GM12878 (cell line): ENCODE data around the gene SRBD1. TPM values are rescaled to one million over a fixed set of nuclear protein-coding genes. Genes with fewer than 3 reads are reported as not detected.
A peak's percentile ranks its signal among the peaks of the same experiment; 100 is the strongest.

ENCODE experiments used
- ATAC-seq: fragments of 200-7000 bp; cut with Tn5 transposase; 3 replicates; pipeline ENCODE4 v1.9.1; 2020; ENCODE audit warnings: mild to moderate bottlenecking, moderate library complexity
- BruUV-seq: library from RNA; stranded (reverse); fragments of 400-500 nt; replicated peaks from 2 replicates; lab custom pipeline; 2021; lab: Mats Ljungman, UMichigan
- CTCF ChIA-PET: fragments of 300-600 bp; sonication (Branson Sonifier 250); formaldehyde crosslinking; extraction: SDS; loops from one replicate; lab custom pipeline; 2021; ENCODE audit warnings: inconsistent platforms; lab: Yijun Ruan, JAX
- POLR2A ChIA-PET: fragments of 350-600 bp; formaldehyde crosslinking; extraction: SDS; loops from one replicate; lab custom pipeline; 2021; ENCODE audit warnings: inconsistent platforms; lab: Charles Lee
- RAD21 ChIA-PET: fragments of 300-600 bp; sonication (Branson Sonifier 250); formaldehyde crosslinking; loops from one replicate; lab custom pipeline; 2023; ENCODE audit warnings: antibody characterized with exemption; ENCODE audit not compliant: unreplicated experiment; lab: Charles Lee
- SMC1A ChIA-PET: fragments of 300-600 bp; sonication (Branson Sonifier 250); formaldehyde crosslinking; loops from one replicate; lab custom pipeline; 2023; ENCODE audit not compliant: unreplicated experiment, uncharacterized antibody; lab: Charles Lee
- DNase-seq: peaks from one replicate; pipeline ENCODE4 v3.0.0-alpha.2; 2011; ENCODE audit warnings: low read depth, low spot score
- FAIRE-seq: peaks from 3 replicates; lab custom pipeline; 2011; peaks lifted over from hg19 to GRCh38; lab: Jason Lieb, UNC
- H2AFZ ChIP-seq: 2 replicates; pipeline ENCODE4 v1.6.0; 2011; ENCODE audit warnings: low read depth, low read length, control low read depth; ENCODE audit not compliant: control insufficient read depth
- H3K27ac ChIP-seq: 2 replicates; pipeline ENCODE4 v1.5.1; 2011; ENCODE audit warnings: control low read depth; ENCODE audit not compliant: control insufficient read depth, insufficient read depth
- H3K27me3 ChIP-seq, 2 experiments: replicated peaks in 1 of 2; 2 replicates each; pipeline versions ENCODE4 v1.6.0 to v1.6.1; 2011; ENCODE audit warnings: low read length in 1 of 2; ENCODE audit not compliant: control insufficient read depth in 2 of 2, insufficient read depth in 2 of 2
- H3K36me3 ChIP-seq, 2 experiments: 2 replicates each; pipeline ENCODE4 v1.5.1; 2011; ENCODE audit warnings: low read length in 1 of 2; ENCODE audit not compliant: control insufficient read depth in 2 of 2, insufficient read depth in 2 of 2
- H3K4me1 ChIP-seq: 2 replicates; pipeline ENCODE4 v1.6.1; 2011; ENCODE audit warnings: mild to moderate bottlenecking, low read length, moderate library complexity, mixed read lengths; ENCODE audit not compliant: control insufficient read depth, insufficient read depth
- H3K4me2 ChIP-seq: 2 replicates; pipeline ENCODE4 v1.6.0; 2011; ENCODE audit warnings: control low read depth; ENCODE audit not compliant: control insufficient read depth, insufficient read depth
- H3K4me3 ChIP-seq: fragments of 200-600 bp; sonication (generic); 2 replicates; pipeline ENCODE4 v1.5.1; 2016
- H3K79me2 ChIP-seq: 2 replicates; pipeline ENCODE4 v1.6.0; 2011; ENCODE audit warnings: low read length; ENCODE audit not compliant: control insufficient read depth, insufficient read depth
- H3K9ac ChIP-seq: 2 replicates; pipeline ENCODE4 v1.8.0; 2011; ENCODE audit warnings: low read length, control low read depth, mixed read lengths; ENCODE audit not compliant: control insufficient read depth, insufficient read depth
- H3K9me3 ChIP-seq: replicated peaks from 3 replicates; pipeline ENCODE4 v1.5.1; 2011; ENCODE audit warnings: mild to moderate bottlenecking, low read length; ENCODE audit not compliant: control insufficient read depth, insufficient read depth
- H4K20me1 ChIP-seq: 2 replicates; pipeline ENCODE4 v1.6.0; 2011; ENCODE audit not compliant: control insufficient read depth, insufficient read depth
- CBX3 ChIP-seq: fragments of 200-600 bp; sonication (generic); IDR thresholded peaks from 2 replicates; pipeline ENCODE4 v1.6.1; 2016; ENCODE audit warnings: low read depth, borderline replicate concordance
- EGR1 ChIP-seq, 2 experiments: IDR thresholded peaks; 1 replicate in 1 of 2; 2 replicates in 1 of 2; pipeline ENCODE4 v1.6.1; 2011 to 2012; ENCODE audit warnings: low read depth in 2 of 2, low read length in 2 of 2, borderline replicate concordance in 1 of 2, mild to moderate bottlenecking in 1 of 2, moderate library complexity in 1 of 2
- HDAC2 ChIP-seq: fragments of 200-600 bp; sonication (generic); IDR thresholded peaks from 2 replicates; pipeline ENCODE4 v1.6.1; 2017
- PKNOX1 ChIP-seq: fragments of 450-650 bp; IDR thresholded peaks from 2 replicates; pipeline ENCODE4 v1.6.1; 2016; ENCODE audit warnings: mild to moderate bottlenecking
- RFX5 ChIP-seq: IDR thresholded peaks from 2 replicates; pipeline ENCODE4 v1.6.1; 2011; ENCODE audit warnings: low read depth, low read length, improper control_type of control experiment
- SREBF2 ChIP-seq: IDR thresholded peaks from 2 replicates; pipeline ENCODE4 v1.6.1; 2012; ENCODE audit warnings: mild to moderate bottlenecking, low read length
- TARDBP ChIP-seq: IDR thresholded peaks from 2 replicates; pipeline ENCODE4 v1.6.1; 2016; ENCODE audit warnings: borderline replicate concordance
- USF1 ChIP-seq: IDR thresholded peaks from 2 replicates; pipeline ENCODE4 v1.6.1; 2011; ENCODE audit warnings: borderline replicate concordance, low read depth, mild to moderate bottlenecking, moderate library complexity, mixed read lengths, low read length; ENCODE audit not compliant: insufficient read depth; ENCODE audit errors: extremely low read length
- ZBTB4 ChIP-seq: fragments of 450-650 bp; formaldehyde crosslinking; IDR thresholded peaks from 2 replicates; pipeline ENCODE4 v1.4.0; 2022; ENCODE audit warnings: mild to moderate bottlenecking, moderate library complexity
- WGBS: methylation state at CpG from one replicate; pipeline ENCODE4 v1.1.6; 2016; ENCODE audit warnings: low lambda C conversion rate; ENCODE audit not compliant: insufficient replicate concordance, insufficient coverage; ENCODE audit errors: missing lambda C conversion rate; 5-methylcytosine and 5-hydroxymethylcytosine counted together
- in situ Hi-C: fragments of 300-500 bp; cut with MboI; formaldehyde crosslinking; loops from 9 replicates; pipeline ENCODE4 v1.14.3; 2018; ENCODE audit warnings: mixed read lengths
- intact Hi-C: fragments of 100-400 bp; cut with micrococcal nuclease; formaldehyde crosslinking; loops from one replicate; pipeline ENCODE4 v1.14.2; 2022; ENCODE audit not compliant: unreplicated experiment
- polyA plus RNA-seq, 11 experiments: library from polyadenylated mRNA; depleted of rRNA in 4 of 11; unstranded in 6 of 11; stranded (reverse) in 5 of 11; fragments of >200 nt; fragmentation: Nextera tagmentation in 4 of 11; fragmentation: Illumina TruSeq in 1 of 11; extraction: Ambion mirVana in 4 of 11; extraction: Trizol in 1 of 11; gene quantifications; 1 replicate in 1 of 11; 2 replicates in 10 of 11; pipeline versions ENCODE4 v1.2.1 to v1.2.3, GENCODE V29; 2011 to 2016; ENCODE audit warnings: inconsistent platforms in 2 of 11, missing spikeins in 2 of 11, low read depth in 1 of 11
- total RNA-seq, 4 experiments: library from RNA; depleted of rRNA in 3 of 4; stranded (reverse); fragments of >200 nt in 3 of 4; fragmentation: Illumina TruSeq in 1 of 4; extraction: Trizol in 1 of 4; gene quantifications; 2 replicates each; pipeline versions ENCODE4 v1.2.1 to v1.2.3, GENCODE V29; 2013 to 2021

The SRBD1 gene
- total and polyA plus RNA-seq, 10 of the 15 experiments (the other 5 are each of a cell fraction or from before 2014, with no cell fraction given), result 9.7 to 33.1 (median 20.1) TPM

- TSS peak; percentile 36 for BruUV-seq
- CTCF ChIA-PET, result interaction anchor here (1.2 to 3.2 kb wide), 3 partner anchors 9 to 27 kb away, joined by 3 to 25 read pairs (median 5); no protein-coding TSS in a partner anchor
- POLR2A ChIA-PET, result no interaction called here
These were observed 126.1 kb downstream of the SRBD1 start for GRCh38 chr2:45484965-45485364.

More at GRCh38 chr2:45484965-45485364, 126.1 kb downstream of the SRBD1 start:
- RAD21 ChIA-PET, result interaction anchor here (1.0 to 1.7 kb wide), 3 partner anchors 9 to 503 kb away, joined by 3 to 9 read pairs (median 6); no protein-coding TSS in a partner anchor
- Histone ChIP-seq H2AFZ (no peak overlapping the region), H3K36me3 (no peaks in the 10 kb centered on the region), H3K27ac (no peak overlapping the region), H3K27me3 (no peaks in the 10 kb centered on the region), H4K20me1 (no peaks in the 10 kb centered on the region), H3K79me2 (no peaks in the 10 kb centered on the region), H3K4me2 (no peak overlapping the region), H3K4me3 (no peak overlapping the region), H3K9me3 (no peaks in the 10 kb centered on the region), H3K9ac (no peak overlapping the region), H3K4me1 (0 out of 2 replicates have a peak, but pooled peaks cover 3% of the 10 kb centered on the region)
- peak; percentile 41 for ATAC-seq
- intact Hi-C loops, result no loop called here
- no peak for DNase-seq
- in situ Hi-C loops, result no loop called here
- TF ChIP-seq HDAC2 (no peak), EGR1 (IDR thresholded peaks at IDR 0.05; ENCODE audit: borderline replicate concordance in 1 of 2, low read depth in 2 of 2, low read length in 2 of 2) (no peak), PKNOX1 (no peak), ZBTB4 (no peak), CBX3 (no peak), USF1 (no peak), TARDBP (no peak), RFX5 (no peak), SREBF2 (no peak)
- SMC1A ChIA-PET, result interaction anchor here (1.7 to 3.4 kb wide), 5 partner anchors 9 to 503 kb away, joined by 5 to 22 read pairs (median 9); no protein-coding TSS in a partner anchor
- WGBS, result 26% methylated on average over 3 of the region's 3 CpGs
- peak; percentile 68 for FAIRE-seq
